HL-60 (cell line): Measurements from ENCODE around the gene FANCI.

ENCODE experiments used
- POLR2AphosphoS5 ChIP-seq: IDR thresholded peaks from 2 replicates; pipeline ENCODE4 v1.6.1; 2012; ENCODE audit warnings: low read depth
- TF ChIP-seq, protein P1 (sequence below): IDR thresholded peaks from one replicate; pipeline ENCODE4 v1.5.1; 2011; ENCODE audit warnings: low read length, control low read depth, inconsistent platforms; ENCODE audit not compliant: insufficient read depth
- TF ChIP-seq, protein P2 (sequence below): IDR thresholded peaks from 2 replicates; pipeline ENCODE4 v1.6.1; 2012; ENCODE audit warnings: low read depth; ENCODE audit not compliant: insufficient replicate concordance

DNA sequence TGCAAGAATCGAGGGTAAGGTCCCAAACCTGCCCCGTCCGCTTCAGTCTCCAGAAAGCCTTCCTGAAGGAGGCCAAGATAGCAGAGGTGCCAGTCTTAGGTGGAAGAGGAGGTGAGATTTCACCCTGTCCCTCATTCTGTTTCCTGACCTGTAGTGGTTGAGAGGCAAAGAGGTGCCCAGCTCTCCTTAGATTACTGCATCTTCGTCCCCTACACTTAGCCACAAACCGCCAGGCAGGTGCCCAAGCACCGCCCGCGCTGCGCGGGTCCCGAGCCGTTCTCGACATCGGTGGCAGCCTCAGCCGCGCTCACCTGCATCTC lies 114.6 kb downstream of the FANCI start:
- TF ChIP-seq, protein P1, sequence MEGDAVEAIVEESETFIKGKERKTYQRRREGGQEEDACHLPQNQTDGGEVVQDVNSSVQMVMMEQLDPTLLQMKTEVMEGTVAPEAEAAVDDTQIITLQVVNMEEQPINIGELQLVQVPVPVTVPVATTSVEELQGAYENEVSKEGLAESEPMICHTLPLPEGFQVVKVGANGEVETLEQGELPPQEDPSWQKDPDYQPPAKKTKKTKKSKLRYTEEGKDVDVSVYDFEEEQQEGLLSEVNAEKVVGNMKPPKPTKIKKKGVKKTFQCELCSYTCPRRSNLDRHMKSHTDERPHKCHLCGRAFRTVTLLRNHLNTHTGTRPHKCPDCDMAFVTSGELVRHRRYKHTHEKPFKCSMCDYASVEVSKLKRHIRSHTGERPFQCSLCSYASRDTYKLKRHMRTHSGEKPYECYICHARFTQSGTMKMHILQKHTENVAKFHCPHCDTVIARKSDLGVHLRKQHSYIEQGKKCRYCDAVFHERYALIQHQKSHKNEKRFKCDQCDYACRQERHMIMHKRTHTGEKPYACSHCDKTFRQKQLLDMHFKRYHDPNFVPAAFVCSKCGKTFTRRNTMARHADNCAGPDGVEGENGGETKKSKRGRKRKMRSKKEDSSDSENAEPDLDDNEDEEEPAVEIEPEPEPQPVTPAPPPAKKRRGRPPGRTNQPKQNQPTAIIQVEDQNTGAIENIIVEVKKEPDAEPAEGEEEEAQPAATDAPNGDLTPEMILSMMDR = peak; percentile 39
- no peak for TF ChIP-seq POLR2AphosphoS5
- TF ChIP-seq, protein P2, sequence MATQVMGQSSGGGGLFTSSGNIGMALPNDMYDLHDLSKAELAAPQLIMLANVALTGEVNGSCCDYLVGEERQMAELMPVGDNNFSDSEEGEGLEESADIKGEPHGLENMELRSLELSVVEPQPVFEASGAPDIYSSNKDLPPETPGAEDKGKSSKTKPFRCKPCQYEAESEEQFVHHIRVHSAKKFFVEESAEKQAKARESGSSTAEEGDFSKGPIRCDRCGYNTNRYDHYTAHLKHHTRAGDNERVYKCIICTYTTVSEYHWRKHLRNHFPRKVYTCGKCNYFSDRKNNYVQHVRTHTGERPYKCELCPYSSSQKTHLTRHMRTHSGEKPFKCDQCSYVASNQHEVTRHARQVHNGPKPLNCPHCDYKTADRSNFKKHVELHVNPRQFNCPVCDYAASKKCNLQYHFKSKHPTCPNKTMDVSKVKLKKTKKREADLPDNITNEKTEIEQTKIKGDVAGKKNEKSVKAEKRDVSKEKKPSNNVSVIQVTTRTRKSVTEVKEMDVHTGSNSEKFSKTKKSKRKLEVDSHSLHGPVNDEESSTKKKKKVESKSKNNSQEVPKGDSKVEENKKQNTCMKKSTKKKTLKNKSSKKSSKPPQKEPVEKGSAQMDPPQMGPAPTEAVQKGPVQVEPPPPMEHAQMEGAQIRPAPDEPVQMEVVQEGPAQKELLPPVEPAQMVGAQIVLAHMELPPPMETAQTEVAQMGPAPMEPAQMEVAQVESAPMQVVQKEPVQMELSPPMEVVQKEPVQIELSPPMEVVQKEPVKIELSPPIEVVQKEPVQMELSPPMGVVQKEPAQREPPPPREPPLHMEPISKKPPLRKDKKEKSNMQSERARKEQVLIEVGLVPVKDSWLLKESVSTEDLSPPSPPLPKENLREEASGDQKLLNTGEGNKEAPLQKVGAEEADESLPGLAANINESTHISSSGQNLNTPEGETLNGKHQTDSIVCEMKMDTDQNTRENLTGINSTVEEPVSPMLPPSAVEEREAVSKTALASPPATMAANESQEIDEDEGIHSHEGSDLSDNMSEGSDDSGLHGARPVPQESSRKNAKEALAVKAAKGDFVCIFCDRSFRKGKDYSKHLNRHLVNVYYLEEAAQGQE = no peak
